GM18909 (cell line): ENCODE results near the gene EXOSC6.
A peak's percentile ranks its signal among the peaks of the same experiment; 100 is the strongest.
"Not testable (repeated sequence)": the region's sequence is repeated elsewhere in the genome, so short reads cannot be mapped to it uniquely, and the experiment has no call there.

Experiments used
- ATAC-seq: cut with Tn5 transposase; IDR thresholded peaks from one replicate; pipeline ENCODE4 v1.9.1; 2021; ENCODE audit warnings: mild to moderate bottlenecking; ENCODE audit not compliant: unreplicated experiment, poor library complexity

EXOSC6 gene

GRCh38 chr16:70251629-70252354 lies at the start of gene EXOSC6:
Gene EXOSC6 (minus strand): TSS chr16:70251940. CDS start chr16:70251900, 40 bp downstream.
- ATAC-seq = peak; percentile 83

- no peak for ATAC-seq
These were observed 49.4 kb upstream of the EXOSC6 start for GRCh38 chr16:70301121-70301520.

GRCh38 chr16:70298988-70299938 lies 47.5 kb upstream of the EXOSC6 start, which contains the start of gene DDX19B:
Gene DDX19B (plus strand): TSS chr16:70299186. CDS start chr16:70299298, 112 bp downstream.
- ATAC-seq = peak; percentile 83

GRCh38 chr16:70295634-70296033 lies 43.9 kb upstream of the EXOSC6 start:
- no peak for ATAC-seq

DNA sequence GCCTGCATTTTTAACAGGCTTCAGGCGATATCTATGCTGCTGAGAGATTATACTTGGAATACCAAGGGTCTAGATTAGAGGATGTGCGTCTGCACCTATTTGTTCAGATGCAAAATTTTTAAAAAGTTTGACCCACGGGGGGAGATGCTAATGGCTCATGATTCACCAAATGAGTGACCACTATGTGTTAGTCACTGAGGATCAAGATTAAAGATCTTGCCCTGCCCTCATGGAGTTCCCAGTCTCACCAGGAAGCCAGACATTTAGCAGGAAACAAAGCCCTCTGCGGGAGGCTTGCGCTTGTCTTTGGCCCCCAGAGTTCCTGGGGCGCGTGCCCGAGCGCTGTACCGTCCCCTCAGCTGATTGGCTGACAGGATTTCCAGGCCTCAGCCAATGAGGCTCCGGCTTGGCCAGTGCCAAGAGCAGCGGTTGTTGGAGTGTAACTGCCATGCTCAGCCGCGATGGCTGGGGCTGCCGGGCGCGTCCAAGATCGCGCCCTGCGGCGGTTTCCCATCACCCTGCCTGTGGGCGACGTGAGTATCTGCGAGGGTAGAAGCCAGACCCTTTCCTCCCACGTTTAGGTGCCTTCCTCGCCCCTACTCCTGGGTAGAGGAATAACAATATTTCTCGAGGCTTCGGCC lies 42.8 kb upstream of the EXOSC6 start:
- ATAC-seq = no peak

DNA sequence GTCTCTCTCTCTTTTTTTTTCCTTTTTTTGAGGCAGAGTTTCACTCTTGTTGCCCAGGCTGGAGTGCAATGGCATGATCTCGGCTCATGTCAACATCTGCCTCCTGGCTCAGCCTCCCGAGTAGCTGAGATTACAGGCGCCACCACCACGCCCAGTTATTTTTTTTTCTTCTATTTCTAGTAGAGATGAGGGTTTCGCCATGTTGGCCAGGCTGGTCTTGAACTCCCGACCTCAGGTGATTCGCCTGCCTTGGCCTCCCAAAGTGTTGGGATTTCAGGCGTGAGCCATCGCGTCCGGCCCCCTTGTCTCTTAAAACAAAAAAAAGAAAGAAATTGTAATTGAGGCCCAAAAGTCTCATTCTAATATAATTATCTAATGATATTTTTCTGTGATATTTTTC lies 40.4 kb upstream of the EXOSC6 start:
- ATAC-seq = not testable (repeated sequence)

DNA sequence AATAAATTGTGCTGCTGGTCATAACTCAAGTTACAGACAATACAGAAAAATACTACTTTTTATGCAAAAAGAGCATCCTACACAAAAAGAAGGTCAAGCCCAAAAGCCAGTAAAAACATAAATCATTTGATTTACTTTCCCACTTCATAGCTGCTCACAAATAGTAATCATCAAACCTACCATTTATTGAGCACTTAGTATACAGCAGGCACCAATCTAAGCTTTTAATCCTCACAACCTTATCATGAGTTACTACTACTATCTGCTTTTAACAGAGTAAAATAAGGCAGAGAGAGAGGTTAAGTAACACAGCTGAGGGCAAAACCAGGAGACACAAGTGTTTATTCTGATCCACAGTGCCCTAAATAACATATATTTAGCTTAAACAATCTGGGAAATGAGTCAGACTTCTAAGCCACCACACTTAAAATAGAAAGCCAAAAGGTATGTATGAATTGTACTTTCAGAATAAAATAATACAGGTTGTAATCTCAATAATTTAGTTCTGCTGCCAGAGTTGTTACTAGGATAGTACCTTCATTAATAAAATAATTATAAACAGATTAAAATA lies 39.3 kb upstream of the EXOSC6 start:
- ATAC-seq = no peak

DNA sequence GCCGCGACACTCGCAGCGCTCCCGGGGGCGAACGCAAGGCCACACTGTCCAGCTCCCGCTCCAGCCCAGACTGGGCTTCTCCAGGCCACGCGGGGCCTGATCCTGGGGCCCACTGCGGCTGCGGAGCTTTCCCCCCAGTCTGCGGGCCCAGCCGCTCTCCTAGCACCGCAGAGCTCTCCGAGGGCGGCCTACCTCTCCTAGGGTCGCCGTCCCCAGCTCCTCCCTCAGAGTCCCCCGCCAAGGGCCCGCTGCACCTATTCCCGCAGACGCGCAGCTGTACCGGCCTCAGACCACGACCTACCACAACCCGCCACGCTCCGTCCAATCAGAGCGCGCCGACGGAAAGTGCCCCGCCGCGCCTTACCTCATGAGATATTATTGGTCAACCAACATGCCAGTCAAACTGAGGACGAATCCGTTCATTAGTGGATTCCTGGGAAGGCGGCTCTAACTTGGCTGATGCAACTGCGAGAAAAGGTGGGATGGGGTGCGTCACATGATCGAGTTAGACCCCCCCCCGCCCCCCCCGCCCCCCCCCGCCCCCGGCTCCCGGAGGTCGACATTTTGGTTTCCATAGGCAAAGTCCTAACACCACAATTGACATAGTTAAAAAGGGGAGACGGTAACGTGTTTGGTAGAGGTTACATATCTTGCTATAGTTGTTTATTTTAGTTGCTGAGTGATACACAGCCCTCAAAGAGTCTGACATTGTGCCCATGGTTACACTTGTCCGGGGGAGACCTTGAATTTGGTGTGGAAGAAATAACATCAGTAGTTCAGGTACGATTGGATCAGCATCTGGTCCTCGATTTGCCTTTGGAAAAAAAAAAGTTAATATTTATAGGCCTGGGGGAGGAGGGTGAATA lies 37.7 kb upstream of the EXOSC6 start, which contains the start of gene AARS1:
TSS of gene AARS1 (minus strand) at position 278 of the 866 bp plus-strand sequence. CDS start 6,743 bp downstream, outside the sequence.
- ATAC-seq = peak; percentile 97

DNA sequence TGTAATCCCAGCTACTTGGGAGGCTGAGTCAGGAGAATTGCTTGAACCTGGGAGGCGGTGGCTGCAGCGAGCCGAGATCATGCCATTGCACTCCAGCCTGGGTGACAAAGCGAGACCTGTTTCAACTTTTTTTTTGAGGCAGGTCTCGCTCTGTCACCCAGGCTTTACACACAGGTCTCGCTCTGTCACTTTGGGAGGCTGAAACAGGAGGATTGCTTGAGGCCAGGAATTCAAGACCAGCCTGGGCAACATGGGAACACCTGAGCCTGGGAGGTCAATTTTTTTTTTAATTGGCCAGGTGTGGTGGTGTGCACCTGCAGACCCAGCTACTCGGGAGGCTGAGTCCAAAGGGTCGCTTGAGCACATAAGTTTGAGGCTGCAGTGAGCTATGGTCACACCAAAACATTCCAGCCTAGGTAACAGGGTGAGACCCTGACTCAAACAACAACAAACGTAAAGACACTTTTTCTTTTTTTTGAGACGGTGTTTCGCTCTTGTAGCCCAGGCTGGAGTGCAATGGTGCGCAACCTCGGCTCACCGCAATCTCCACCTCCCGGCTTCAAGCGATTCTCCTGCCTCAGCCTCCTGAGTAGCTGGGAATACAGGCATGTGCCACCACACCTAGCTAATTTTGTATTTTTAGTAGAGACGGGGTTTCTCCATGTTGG lies 35.7 kb upstream of the EXOSC6 start:
- not testable (repeated sequence) for ATAC-seq

DNA sequence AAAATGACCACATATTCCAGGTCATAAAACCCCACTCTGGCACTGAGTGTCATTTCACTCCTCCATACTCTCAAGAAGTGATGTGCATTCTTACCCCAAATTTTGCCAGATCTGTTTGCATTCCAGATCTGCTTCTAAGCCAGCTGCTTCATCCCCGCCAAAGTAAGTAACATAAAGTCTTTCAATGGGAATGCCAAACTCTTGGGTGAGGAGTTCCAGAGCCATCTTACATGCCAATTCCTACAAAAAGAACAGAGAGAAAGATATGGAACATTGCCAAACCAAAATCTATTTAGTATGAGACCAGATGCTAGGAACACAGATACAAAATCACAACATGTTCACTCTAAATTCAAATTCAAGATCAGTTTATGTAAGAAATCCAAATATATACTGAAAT lies 24.7 kb upstream of the EXOSC6 start:
- no peak for ATAC-seq

DNA sequence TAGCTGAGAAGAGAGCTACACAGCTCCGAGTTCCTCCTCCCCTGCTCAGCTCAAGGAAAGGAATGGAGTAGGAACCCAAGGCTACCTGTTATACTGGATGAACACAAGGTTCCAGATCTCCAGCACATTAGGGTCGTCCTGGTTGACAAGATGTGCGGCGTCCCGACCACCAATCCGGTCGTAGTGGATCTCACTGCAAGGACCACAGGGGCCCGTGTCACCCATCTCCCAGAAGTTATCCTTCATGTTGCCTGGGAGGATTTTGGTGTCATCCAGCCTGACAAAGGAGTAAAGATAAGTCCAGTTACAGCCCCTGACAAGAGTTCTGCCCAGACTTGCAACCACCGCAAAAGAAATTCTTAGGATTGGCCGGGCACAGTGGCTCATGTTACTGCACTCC lies 20.0 kb upstream of the EXOSC6 start:
- ATAC-seq = no peak

- ATAC-seq = no peak
These were observed 18.4 kb upstream of the EXOSC6 start for GRCh38 chr16:70270176-70270575.

GRCh38 chr16:70269471-70269870 lies 17.7 kb upstream of the EXOSC6 start:
- no peak for ATAC-seq

DNA sequence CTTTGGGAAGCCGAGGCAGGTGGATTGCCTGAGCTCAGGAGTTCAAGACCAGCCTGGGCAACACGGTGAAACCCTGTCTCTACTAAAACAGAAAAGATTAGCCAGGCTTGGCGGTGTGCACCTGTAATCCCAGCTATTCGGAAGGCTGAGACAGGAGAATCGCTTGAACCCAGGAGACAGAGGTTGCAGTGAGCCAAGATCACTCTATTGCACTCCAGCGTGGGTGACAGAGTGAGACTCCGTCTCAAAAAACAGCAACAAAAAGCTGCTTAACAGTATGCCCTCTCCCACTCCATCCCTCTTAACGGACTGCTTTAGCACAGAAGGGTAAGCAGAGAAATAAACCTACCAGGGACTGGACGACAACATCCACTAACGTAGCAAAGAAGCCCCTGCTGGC lies 16.2 kb upstream of the EXOSC6 start:
- not testable (repeated sequence) for ATAC-seq

DNA sequence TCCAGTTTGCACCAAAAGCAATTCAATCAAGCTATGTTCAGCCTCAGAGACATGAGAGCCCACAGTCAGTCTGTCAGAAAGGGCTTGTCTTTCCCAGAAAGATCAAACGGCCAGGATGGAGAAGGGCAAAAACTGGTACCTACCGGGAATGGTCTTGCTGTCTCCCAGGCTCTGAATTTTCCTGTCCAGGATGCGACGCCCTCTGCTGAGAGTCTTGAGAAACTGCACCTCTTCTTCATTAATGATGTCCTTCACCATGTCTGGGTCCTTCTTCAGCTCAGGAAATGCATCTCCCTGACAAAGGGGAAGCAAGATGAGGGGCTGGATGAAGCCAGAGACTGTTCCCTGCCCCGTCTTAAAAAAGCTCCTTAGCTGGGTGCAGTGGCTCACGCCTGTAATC lies 15.8 kb upstream of the EXOSC6 start:
- no peak for ATAC-seq

DNA sequence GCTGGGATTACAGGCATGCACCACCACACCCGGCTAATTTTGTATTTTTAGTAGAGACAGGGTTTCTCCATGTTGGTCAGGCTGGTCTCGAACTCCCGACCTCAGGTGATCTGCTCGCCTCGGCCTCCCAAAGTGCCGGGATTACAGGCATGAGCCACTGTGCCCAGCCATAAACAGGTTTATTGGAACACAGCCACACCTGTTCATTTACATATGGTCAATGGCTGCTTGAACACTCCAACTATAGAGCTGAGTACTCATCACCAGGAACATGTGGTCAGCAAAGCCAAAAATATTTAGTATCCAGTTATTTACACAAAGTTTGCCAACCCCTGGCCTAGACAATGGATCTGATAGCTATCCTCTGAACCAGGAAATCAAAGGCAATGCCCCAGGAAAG lies 8.2 kb upstream of the EXOSC6 start:
- ATAC-seq = not testable (repeated sequence)

DNA sequence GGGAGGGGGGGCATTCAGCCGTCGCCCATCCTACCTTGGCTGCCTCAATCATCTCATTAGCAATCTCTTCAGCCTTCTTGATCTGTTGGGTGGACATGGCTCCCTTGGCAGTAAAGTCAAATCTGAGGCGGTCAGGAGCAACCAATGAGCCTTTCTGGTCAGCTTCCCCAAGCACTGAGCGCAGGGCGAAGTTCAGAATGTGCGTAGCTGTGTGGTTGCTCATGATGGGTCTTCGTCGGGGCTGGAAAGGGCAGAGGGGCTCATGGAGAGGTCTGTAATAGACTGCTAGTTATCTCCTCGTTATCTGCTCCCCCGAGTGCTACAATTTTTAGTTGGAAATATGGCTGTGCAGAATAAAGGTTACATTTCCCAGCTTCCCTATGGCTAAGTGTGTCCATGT lies 7.2 kb upstream of the EXOSC6 start:
- no peak for ATAC-seq

GRCh38 chr16:70258065-70258464 lies 6.3 kb upstream of the EXOSC6 start:
- ATAC-seq = no peak

GRCh38 chr16:70257391-70257790 lies 5.7 kb upstream of the EXOSC6 start:
- ATAC-seq = no peak
